GM12878 (cell line): ENCODE data around the gene DEFB123.
"Not testable (repeated sequence)": the region's sequence is repeated elsewhere in the genome, so short reads cannot be mapped to it uniquely, and the experiment has no call there.

Experiments
- POLR2A ChIP-seq: IDR thresholded peaks from 2 replicates; pipeline ENCODE4 v1.6.1; 2011; ENCODE audit warnings: low read depth, mild to moderate bottlenecking, low read length
- SMC3 ChIP-seq: IDR thresholded peaks from 2 replicates; pipeline ENCODE4 v1.6.1; 2011; ENCODE audit warnings: low read length, improper control_type of control experiment, borderline replicate concordance
- TARDBP ChIP-seq: IDR thresholded peaks from 2 replicates; pipeline ENCODE4 v1.6.1; 2016; ENCODE audit warnings: borderline replicate concordance
- TBL1XR1 ChIP-seq: IDR thresholded peaks from 2 replicates; pipeline ENCODE4 v1.6.1; 2012; ENCODE audit warnings: low read depth, low read length, improper control_type of control experiment
- ZNF207 ChIP-seq: fragments of 450-650 bp; IDR thresholded peaks from 2 replicates; pipeline ENCODE4 v1.6.1; 2014; ENCODE audit warnings: antibody characterized with exemption, mild to moderate bottlenecking, borderline replicate concordance
- TF ChIP-seq, protein P1 (sequence below): IDR thresholded peaks from 2 replicates; pipeline ENCODE4 v1.6.1; 2012; ENCODE audit warnings: low read depth, low read length, improper control_type of control experiment
- TF ChIP-seq, protein P2 (sequence below), 3 experiments: IDR thresholded peaks in 2 of 3; conservative IDR thresholded peaks in 1 of 3; 2 replicates each; pipeline ENCODE4 v1.5.1; 2011; ENCODE audit warnings: low read depth in 3 of 3, low read length in 3 of 3, mild to moderate bottlenecking in 3 of 3, control low read depth in 2 of 3, moderate library complexity in 2 of 3, inconsistent platforms in 1 of 3, mixed read lengths in 1 of 3; ENCODE audit not compliant: control insufficient read depth in 2 of 3, insufficient read depth in 1 of 3; ENCODE audit errors: extremely low read depth in 1 of 3
- TF ChIP-seq, protein P3 (sequence below): IDR thresholded peaks from 2 replicates; pipeline ENCODE4 v1.6.1; 2012; ENCODE audit warnings: improper control_type of control experiment, low read depth, low read length; ENCODE audit not compliant: insufficient replicate concordance
- TF ChIP-seq, protein P4 (sequence below): IDR thresholded peaks from 2 replicates; pipeline ENCODE4 v1.6.1; 2011; ENCODE audit warnings: low read depth, mild to moderate bottlenecking, low read length, moderate library complexity, borderline replicate concordance; ENCODE audit errors: extremely low read depth

DNA sequence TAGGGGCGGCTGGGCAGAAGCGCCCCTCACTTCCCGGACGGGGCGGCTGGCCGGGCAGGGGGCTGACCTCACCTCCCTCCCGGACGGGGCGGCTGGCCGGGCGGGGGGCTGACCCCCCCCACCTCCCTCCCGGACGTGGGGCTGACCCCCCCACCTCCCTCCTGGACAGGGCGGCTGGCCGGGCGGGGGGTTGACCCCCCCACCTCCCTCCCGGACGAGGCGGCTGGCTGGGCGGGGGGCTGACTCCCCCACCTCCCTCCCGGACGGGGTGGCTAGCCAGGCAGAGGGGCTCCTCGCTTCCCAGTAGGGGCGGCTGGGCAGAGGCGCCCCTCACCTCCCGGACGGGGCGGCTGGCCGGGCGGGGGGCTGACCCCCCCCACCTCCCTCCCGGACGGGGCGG is 30.5 kb downstream of the DEFB123 start:
- TF ChIP-seq, protein P1, sequence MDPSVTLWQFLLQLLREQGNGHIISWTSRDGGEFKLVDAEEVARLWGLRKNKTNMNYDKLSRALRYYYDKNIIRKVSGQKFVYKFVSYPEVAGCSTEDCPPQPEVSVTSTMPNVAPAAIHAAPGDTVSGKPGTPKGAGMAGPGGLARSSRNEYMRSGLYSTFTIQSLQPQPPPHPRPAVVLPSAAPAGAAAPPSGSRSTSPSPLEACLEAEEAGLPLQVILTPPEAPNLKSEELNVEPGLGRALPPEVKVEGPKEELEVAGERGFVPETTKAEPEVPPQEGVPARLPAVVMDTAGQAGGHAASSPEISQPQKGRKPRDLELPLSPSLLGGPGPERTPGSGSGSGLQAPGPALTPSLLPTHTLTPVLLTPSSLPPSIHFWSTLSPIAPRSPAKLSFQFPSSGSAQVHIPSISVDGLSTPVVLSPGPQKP: not testable (repeated sequence)
- not testable (repeated sequence) for TF ChIP-seq POLR2A, TARDBP, SMC3, TBL1XR1, ZNF207
- TF ChIP-seq, protein P2, sequence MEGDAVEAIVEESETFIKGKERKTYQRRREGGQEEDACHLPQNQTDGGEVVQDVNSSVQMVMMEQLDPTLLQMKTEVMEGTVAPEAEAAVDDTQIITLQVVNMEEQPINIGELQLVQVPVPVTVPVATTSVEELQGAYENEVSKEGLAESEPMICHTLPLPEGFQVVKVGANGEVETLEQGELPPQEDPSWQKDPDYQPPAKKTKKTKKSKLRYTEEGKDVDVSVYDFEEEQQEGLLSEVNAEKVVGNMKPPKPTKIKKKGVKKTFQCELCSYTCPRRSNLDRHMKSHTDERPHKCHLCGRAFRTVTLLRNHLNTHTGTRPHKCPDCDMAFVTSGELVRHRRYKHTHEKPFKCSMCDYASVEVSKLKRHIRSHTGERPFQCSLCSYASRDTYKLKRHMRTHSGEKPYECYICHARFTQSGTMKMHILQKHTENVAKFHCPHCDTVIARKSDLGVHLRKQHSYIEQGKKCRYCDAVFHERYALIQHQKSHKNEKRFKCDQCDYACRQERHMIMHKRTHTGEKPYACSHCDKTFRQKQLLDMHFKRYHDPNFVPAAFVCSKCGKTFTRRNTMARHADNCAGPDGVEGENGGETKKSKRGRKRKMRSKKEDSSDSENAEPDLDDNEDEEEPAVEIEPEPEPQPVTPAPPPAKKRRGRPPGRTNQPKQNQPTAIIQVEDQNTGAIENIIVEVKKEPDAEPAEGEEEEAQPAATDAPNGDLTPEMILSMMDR (IDR thresholded peaks at IDR 0.05 in 2 of 3, conservative IDR thresholded peaks at IDR 0.05 in 1 of 3; ENCODE audit: control insufficient read depth in 2 of 3, extremely low read depth in 1 of 3, insufficient read depth in 1 of 3, low read depth in 3 of 3, low read length in 3 of 3): not testable (repeated sequence)
- TF ChIP-seq, protein P3, sequence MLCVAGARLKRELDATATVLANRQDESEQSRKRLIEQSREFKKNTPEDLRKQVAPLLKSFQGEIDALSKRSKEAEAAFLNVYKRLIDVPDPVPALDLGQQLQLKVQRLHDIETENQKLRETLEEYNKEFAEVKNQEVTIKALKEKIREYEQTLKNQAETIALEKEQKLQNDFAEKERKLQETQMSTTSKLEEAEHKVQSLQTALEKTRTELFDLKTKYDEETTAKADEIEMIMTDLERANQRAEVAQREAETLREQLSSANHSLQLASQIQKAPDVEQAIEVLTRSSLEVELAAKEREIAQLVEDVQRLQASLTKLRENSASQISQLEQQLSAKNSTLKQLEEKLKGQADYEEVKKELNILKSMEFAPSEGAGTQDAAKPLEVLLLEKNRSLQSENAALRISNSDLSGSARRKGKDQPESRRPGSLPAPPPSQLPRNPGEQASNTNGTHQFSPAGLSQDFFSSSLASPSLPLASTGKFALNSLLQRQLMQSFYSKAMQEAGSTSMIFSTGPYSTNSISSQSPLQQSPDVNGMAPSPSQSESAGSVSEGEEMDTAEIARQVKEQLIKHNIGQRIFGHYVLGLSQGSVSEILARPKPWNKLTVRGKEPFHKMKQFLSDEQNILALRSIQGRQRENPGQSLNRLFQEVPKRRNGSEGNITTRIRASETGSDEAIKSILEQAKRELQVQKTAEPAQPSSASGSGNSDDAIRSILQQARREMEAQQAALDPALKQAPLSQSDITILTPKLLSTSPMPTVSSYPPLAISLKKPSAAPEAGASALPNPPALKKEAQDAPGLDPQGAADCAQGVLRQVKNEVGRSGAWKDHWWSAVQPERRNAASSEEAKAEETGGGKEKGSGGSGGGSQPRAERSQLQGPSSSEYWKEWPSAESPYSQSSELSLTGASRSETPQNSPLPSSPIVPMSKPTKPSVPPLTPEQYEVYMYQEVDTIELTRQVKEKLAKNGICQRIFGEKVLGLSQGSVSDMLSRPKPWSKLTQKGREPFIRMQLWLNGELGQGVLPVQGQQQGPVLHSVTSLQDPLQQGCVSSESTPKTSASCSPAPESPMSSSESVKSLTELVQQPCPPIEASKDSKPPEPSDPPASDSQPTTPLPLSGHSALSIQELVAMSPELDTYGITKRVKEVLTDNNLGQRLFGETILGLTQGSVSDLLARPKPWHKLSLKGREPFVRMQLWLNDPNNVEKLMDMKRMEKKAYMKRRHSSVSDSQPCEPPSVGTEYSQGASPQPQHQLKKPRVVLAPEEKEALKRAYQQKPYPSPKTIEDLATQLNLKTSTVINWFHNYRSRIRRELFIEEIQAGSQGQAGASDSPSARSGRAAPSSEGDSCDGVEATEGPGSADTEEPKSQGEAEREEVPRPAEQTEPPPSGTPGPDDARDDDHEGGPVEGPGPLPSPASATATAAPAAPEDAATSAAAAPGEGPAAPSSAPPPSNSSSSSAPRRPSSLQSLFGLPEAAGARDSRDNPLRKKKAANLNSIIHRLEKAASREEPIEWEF: not testable (repeated sequence)
- TF ChIP-seq, protein P4, sequence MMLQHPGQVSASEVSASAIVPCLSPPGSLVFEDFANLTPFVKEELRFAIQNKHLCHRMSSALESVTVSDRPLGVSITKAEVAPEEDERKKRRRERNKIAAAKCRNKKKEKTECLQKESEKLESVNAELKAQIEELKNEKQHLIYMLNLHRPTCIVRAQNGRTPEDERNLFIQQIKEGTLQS: not testable (repeated sequence)
